ENCODE measurements around the gene PRSS23. TPM values are rescaled to one million over a fixed set of nuclear protein-coding genes. Genes with fewer than 3 reads are reported as not detected.

PRSS23 gene
- total RNA-seq, 2 experiments from 2014 or later = 0.62 to 1.5 TPM

- ChIA-PET CTCF (no interaction called here), POLR2A (no interaction called here)
- no peaks in the 10 kb centered on the region for H3K4me1 Mint-ChIP-seq
- H3K36me3 Mint-ChIP-seq (ENCODE audit: low read depth) = no peaks in the 10 kb centered on the region
- no peak overlapping the region for H3K4me3 Mint-ChIP-seq
- ATAC-seq (no peak), DNase-seq (no peak)
- no peaks in the 10 kb centered on the region for H3K9me3 Mint-ChIP-seq (ENCODE audit: low read depth)
- H3K27ac Mint-ChIP-seq = no peak overlapping the region
- H3K27me3 Mint-ChIP-seq = peaks cover 12% of the 10 kb centered on the region
- intact Hi-C loops (cut with DNase I, micrococcal nuclease) = no loop called here
Observed at GRCh38 chr11:86773513-86774252, 26.7 kb upstream of the PRSS23 start.

- no peak overlapping the region for H3K4me3 Mint-ChIP-seq
- H3K27me3 Mint-ChIP-seq = peaks cover 14% of the 10 kb centered on the region
- H3K27ac Mint-ChIP-seq = no peak overlapping the region
- ATAC-seq (no peak), DNase-seq (no peak)
- ChIA-PET CTCF (no interaction called here), POLR2A (no interaction called here)
- H3K4me1 Mint-ChIP-seq = no peaks in the 10 kb centered on the region
- no peaks in the 10 kb centered on the region for H3K36me3 Mint-ChIP-seq (ENCODE audit: low read depth)
- intact Hi-C loops (cut with DNase I, micrococcal nuclease) = no loop called here
- no peaks in the 10 kb centered on the region for H3K9me3 Mint-ChIP-seq (ENCODE audit: low read depth)
Observed at GRCh38 chr11:86774417-86774816, 25.9 kb upstream of the PRSS23 start.

- Mint-ChIP-seq H3K9me3 (ENCODE audit: low read depth) (no peaks in the 10 kb centered on the region), H3K27me3 (peaks cover 16% of the 10 kb centered on the region), H3K4me1 (no peaks in the 10 kb centered on the region), H3K36me3 (ENCODE audit: low read depth) (no peaks in the 10 kb centered on the region), H3K4me3 (no peak overlapping the region), H3K27ac (no peak overlapping the region)
- ChIA-PET POLR2A (no interaction called here), CTCF (interaction anchor here (0.6 kb wide), 1 partner anchor 134 kb away, joined by 3 read pairs; no protein-coding TSS in a partner anchor)
- DNase-seq (no peak), ATAC-seq (no peak)
- intact Hi-C loops (cut with DNase I, micrococcal nuclease) = no loop called here
Observed at GRCh38 chr11:86775361-86775760, 25.0 kb upstream of the PRSS23 start.

- DNase-seq (no peak), ATAC-seq (no peak)
- H3K4me3 Mint-ChIP-seq = no peak overlapping the region
- H3K36me3 Mint-ChIP-seq (ENCODE audit: low read depth) = no peaks in the 10 kb centered on the region
- H3K27me3 Mint-ChIP-seq = peaks cover 12% of the 10 kb centered on the region
- H3K27ac Mint-ChIP-seq = no peak overlapping the region
- intact Hi-C loops (cut with DNase I, micrococcal nuclease) = loop anchor here in 1 of 2 experiments (1.0 kb wide), 1 partner anchor 33 kb away; no protein-coding TSS in a partner anchor
- ChIA-PET POLR2A (no interaction called here), CTCF (interaction anchor here (0.6 kb wide), 1 partner anchor 1156 kb away, joined by 3 read pairs; no protein-coding TSS in a partner anchor)
- H3K4me1 Mint-ChIP-seq = no peaks in the 10 kb centered on the region
- H3K9me3 Mint-ChIP-seq (ENCODE audit: low read depth) = no peaks in the 10 kb centered on the region
Observed at GRCh38 chr11:86781546-86781945, 18.8 kb upstream of the PRSS23 start.

GRCh38 chr11:86782742-86783141 is 17.6 kb upstream of the PRSS23 start:
- DNase-seq (no peak), ATAC-seq (no peak)
- CTCF ChIA-PET = interaction anchor here (1.2 kb wide), 1 partner anchor 42 kb away, joined by 5 read pairs; no protein-coding TSS in a partner anchor
- Mint-ChIP-seq H3K4me3 (no peak overlapping the region), H3K27ac (no peak overlapping the region), H3K27me3 (peaks cover 16% of the 10 kb centered on the region), H3K9me3 (ENCODE audit: low read depth) (no peaks in the 10 kb centered on the region), H3K36me3 (ENCODE audit: low read depth) (no peaks in the 10 kb centered on the region), H3K4me1 (no peaks in the 10 kb centered on the region)
- intact Hi-C loops (cut with DNase I, micrococcal nuclease) = no loop called here
- POLR2A ChIA-PET = no interaction called here

GRCh38 chr11:86783661-86784060 is 16.7 kb upstream of the PRSS23 start:
- no peak overlapping the region for H3K4me3 Mint-ChIP-seq
- no peaks in the 10 kb centered on the region for H3K9me3 Mint-ChIP-seq (ENCODE audit: low read depth)
- ATAC-seq = no peak

GRCh38 chr11:86784241-86784681 is 16.1 kb upstream of the PRSS23 start:
- Mint-ChIP-seq H3K4me1 (no peaks in the 10 kb centered on the region), H3K36me3 (ENCODE audit: low read depth) (no peaks in the 10 kb centered on the region), H3K9me3 (ENCODE audit: low read depth) (no peaks in the 10 kb centered on the region), H3K4me3 (no peak overlapping the region), H3K27ac (no peak overlapping the region), H3K27me3 (peaks cover 19% of the 10 kb centered on the region)
- CTCF ChIA-PET = interaction anchor here (0.8 to 1.2 kb wide), 5 partner anchors 23 to 269 kb away, joined by 3 read pairs; no protein-coding TSS in a partner anchor
- DNase-seq (no peak), ATAC-seq (no peak)
- POLR2A ChIA-PET = no interaction called here
- intact Hi-C loops (cut with DNase I, micrococcal nuclease) = no loop called here

More at GRCh38 chr11:86783661-86784060, 16.7 kb upstream of the PRSS23 start:
- H3K27me3 Mint-ChIP-seq = peaks cover 15% of the 10 kb centered on the region
- POLR2A ChIA-PET = no interaction called here
- H3K27ac Mint-ChIP-seq = no peak overlapping the region
- intact Hi-C loops (cut with DNase I, micrococcal nuclease) = no loop called here
- H3K36me3 Mint-ChIP-seq (ENCODE audit: low read depth) = no peaks in the 10 kb centered on the region
- H3K4me1 Mint-ChIP-seq = no peaks in the 10 kb centered on the region
- no peak for DNase-seq
- CTCF ChIA-PET = interaction anchor here (0.9 to 1.2 kb wide), 3 partner anchors 22 to 269 kb away, joined by 3 to 5 read pairs (median 3); no protein-coding TSS in a partner anchor

GRCh38 chr11:86785576-86785975 is 14.8 kb upstream of the PRSS23 start:
- Mint-ChIP-seq H3K9me3 (ENCODE audit: low read depth) (no peaks in the 10 kb centered on the region), H3K4me3 (no peak overlapping the region), H3K27ac (no peak overlapping the region), H3K27me3 (peaks cover 19% of the 10 kb centered on the region), H3K36me3 (ENCODE audit: low read depth) (no peaks in the 10 kb centered on the region), H3K4me1 (no peaks in the 10 kb centered on the region)
- ATAC-seq = no peak
- ChIA-PET CTCF (no interaction called here), POLR2A (no interaction called here)
- DNase-seq = no peak
- intact Hi-C loops (cut with DNase I, micrococcal nuclease) = no loop called here

GRCh38 chr11:86787018-86787536 is 13.3 kb upstream of the PRSS23 start:
- Mint-ChIP-seq H3K36me3 (ENCODE audit: low read depth) (no peaks in the 10 kb centered on the region), H3K9me3 (ENCODE audit: low read depth) (no peaks in the 10 kb centered on the region), H3K27me3 (peaks cover 19% of the 10 kb centered on the region), H3K4me1 (no peaks in the 10 kb centered on the region), H3K27ac (no peak overlapping the region), H3K4me3 (no peak overlapping the region)
- ATAC-seq = no peak
- ChIA-PET CTCF (interaction anchor here (1.1 kb wide), 1 partner anchor 26 kb away, joined by 3 read pairs; no protein-coding TSS in a partner anchor), POLR2A (no interaction called here)
- no peak for DNase-seq
- intact Hi-C loops (cut with DNase I, micrococcal nuclease) = no loop called here

- H3K9me3 Mint-ChIP-seq (ENCODE audit: low read depth) = no peaks in the 10 kb centered on the region
- ChIA-PET CTCF (interaction anchor here (1.1 kb wide), 1 partner anchor 25 kb away, joined by 3 read pairs; no protein-coding TSS in a partner anchor), POLR2A (no interaction called here)
- H3K27ac Mint-ChIP-seq = no peak overlapping the region
- peaks cover 23% of the 10 kb centered on the region for H3K27me3 Mint-ChIP-seq
- H3K4me3 Mint-ChIP-seq = no peak overlapping the region
- no peaks in the 10 kb centered on the region for H3K4me1 Mint-ChIP-seq
- no peaks in the 10 kb centered on the region for H3K36me3 Mint-ChIP-seq (ENCODE audit: low read depth)
- no peak for ATAC-seq
- intact Hi-C loops (cut with DNase I, micrococcal nuclease) = no loop called here
- DNase-seq = no peak
Observed at GRCh38 chr11:86787656-86788055, 12.7 kb upstream of the PRSS23 start.

- intact Hi-C loops (cut with DNase I, micrococcal nuclease) = no loop called here
- H3K4me3 Mint-ChIP-seq = no peak overlapping the region
- no peaks in the 10 kb centered on the region for H3K4me1 Mint-ChIP-seq
- CTCF ChIA-PET = interaction anchor here (0.5 kb wide), 1 partner anchor 793 kb away, joined by 3 read pairs; no protein-coding TSS in a partner anchor
- POLR2A ChIA-PET = no interaction called here
- H3K36me3 Mint-ChIP-seq (ENCODE audit: low read depth) = no peaks in the 10 kb centered on the region
- H3K27me3 Mint-ChIP-seq = peaks cover 29% of the 10 kb centered on the region
- H3K27ac Mint-ChIP-seq = no peak overlapping the region
- ATAC-seq (no peak), DNase-seq (no peak)
- no peaks in the 10 kb centered on the region for H3K9me3 Mint-ChIP-seq (ENCODE audit: low read depth)
Observed at GRCh38 chr11:86790195-86790725, 10.1 kb upstream of the PRSS23 start.
